Neural cell (in vitro differentiated cells): ENCODE results near the gene CAPN7. TPM values are rescaled to one million over a fixed set of nuclear protein-coding genes. Genes with fewer than 3 reads are reported as not detected.
"Not testable (repeated sequence)": the region's sequence is repeated elsewhere in the genome, so short reads cannot be mapped to it uniquely, and the experiment has no call there.

ENCODE experiments used
- H2AFZ ChIP-seq: fragments of 200-600, 300-800 bp; sonication (generic), shearing (Covaris generic); 2 replicates; pipeline ENCODE4 v1.6.0; 2014; ENCODE audit warnings: low read depth, mild to moderate bottlenecking, antibody characterized with exemption, low read length, moderate library complexity
- H3F3A ChIP-seq: fragments of 200-600 bp; shearing (Covaris generic); 2 replicates; pipeline ENCODE4 v1.6.1; 2016; ENCODE audit warnings: mild to moderate bottlenecking, moderate library complexity, mixed read lengths, antibody characterized with exemption, low read length; ENCODE audit not compliant: insufficient read depth, poor library complexity, severe bottlenecking
- H3K27ac ChIP-seq: fragments of 200-600, 300-800 bp; sonication (generic), shearing (Covaris generic); 2 replicates; pipeline ENCODE4 v1.5.1; 2014; ENCODE audit warnings: mild to moderate bottlenecking, low read length, moderate library complexity
- H3K27me3 ChIP-seq: fragments of 300-800, 200-600 bp; sonication (generic), shearing (Covaris generic); 2 replicates; pipeline ENCODE4 v1.6.0; 2014; ENCODE audit warnings: mild to moderate bottlenecking, low read depth, low read length, moderate library complexity; ENCODE audit not compliant: insufficient read depth
- H3K36me3 ChIP-seq: fragments of 300-800, 200-600 bp; sonication (generic), shearing (Covaris generic); 2 replicates; pipeline ENCODE4 v1.5.1; 2014; ENCODE audit warnings: mild to moderate bottlenecking, antibody characterized with exemption, low read length, moderate library complexity; ENCODE audit not compliant: insufficient read depth
- H3K4me2 ChIP-seq: fragments of 300-800, 200-600 bp; sonication (generic), shearing (Covaris generic); 2 replicates; pipeline ENCODE4 v1.6.0; 2014; ENCODE audit warnings: mild to moderate bottlenecking, low read length
- H3K4me3 ChIP-seq: fragments of 300-800, 200-600 bp; sonication (generic), shearing (Covaris generic); 2 replicates; pipeline ENCODE4 v1.5.1; 2014; ENCODE audit warnings: mild to moderate bottlenecking, low read length, moderate library complexity
- H3K79me2 ChIP-seq: fragments of 200-600 bp; shearing (Covaris generic); replicated peaks from 2 replicates; pipeline ENCODE4 v1.6.0; 2014; ENCODE audit warnings: mild to moderate bottlenecking, low read length, moderate library complexity; ENCODE audit not compliant: insufficient read depth
- H3K9ac ChIP-seq: fragments of 300-800, 200-600 bp; sonication (generic), shearing (Covaris generic); 2 replicates; pipeline ENCODE4 v1.6.1; 2016; ENCODE audit warnings: mild to moderate bottlenecking, low read length, mixed read lengths
- H3K9me2 ChIP-seq: fragments of 200-600 bp; shearing (Covaris generic); 2 replicates; pipeline ENCODE4 v1.6.1; 2016; ENCODE audit warnings: mild to moderate bottlenecking, low read length, mixed read lengths; ENCODE audit not compliant: insufficient read depth
- H3K9me3 ChIP-seq: fragments of 200-600, 300-800 bp; sonication (generic), shearing (Covaris generic); 2 replicates; pipeline ENCODE4 v1.6.1; 2016; ENCODE audit warnings: mild to moderate bottlenecking, mixed run types, low read length, moderate library complexity, mixed read lengths
- H4K20me1 ChIP-seq: fragments of 200-600 bp; shearing (Covaris generic); 2 replicates; pipeline ENCODE4 v1.6.1; 2016; ENCODE audit warnings: mild to moderate bottlenecking, mixed run types; ENCODE audit not compliant: insufficient read depth
- CTCF ChIP-seq: fragments of 450-650 bp; IDR thresholded peaks from 2 replicates; pipeline ENCODE4 v1.5.1; 2014; ENCODE audit warnings: antibody characterized with exemption, mild to moderate bottlenecking, moderate library complexity; ENCODE audit not compliant: poor library complexity, severe bottlenecking
- EP300 ChIP-seq: fragments of 450-650 bp; conservative IDR thresholded peaks from 2 replicates; pipeline ENCODE4 v1.6.1; 2014; ENCODE audit warnings: antibody characterized with exemption, mild to moderate bottlenecking, moderate library complexity; ENCODE audit not compliant: poor library complexity, severe bottlenecking
- EZH2 ChIP-seq: fragments of 200-600, 300-800 bp; shearing (Covaris generic), sonication (generic); IDR thresholded peaks from 2 replicates; pipeline ENCODE4 v1.6.1; 2014; ENCODE audit warnings: antibody characterized with exemption, low read length, borderline replicate concordance, mild to moderate bottlenecking; ENCODE audit not compliant: insufficient read depth, poor library complexity, severe bottlenecking
- MXI1 ChIP-seq: fragments of 450-650 bp; conservative IDR thresholded peaks from 2 replicates; pipeline ENCODE4 v1.6.1; 2014; ENCODE audit warnings: antibody characterized with exemption, mild to moderate bottlenecking; ENCODE audit not compliant: poor library complexity, severe bottlenecking
- POLR2AphosphoS5 ChIP-seq: IDR thresholded peaks from 2 replicates; pipeline ENCODE4 v1.6.1; 2012
- RAD21 ChIP-seq: fragments of 450-650 bp; conservative IDR thresholded peaks from 2 replicates; pipeline ENCODE4 v1.6.1; 2014; ENCODE audit warnings: antibody characterized with exemption, mild to moderate bottlenecking, moderate library complexity
- SMC3 ChIP-seq: fragments of 450-650 bp; conservative IDR thresholded peaks from 2 replicates; pipeline ENCODE4 v1.6.1; 2014; ENCODE audit warnings: antibody characterized with exemption, mild to moderate bottlenecking, moderate library complexity; ENCODE audit not compliant: poor library complexity
- TAF1 ChIP-seq: IDR thresholded peaks from 2 replicates; pipeline ENCODE4 v1.6.1; 2012; ENCODE audit warnings: low read depth
- polyA plus RNA-seq: library from polyadenylated mRNA; depleted of rRNA; stranded (reverse); fragments of >200 nt; gene quantifications from 2 replicates; pipeline ENCODE4 v1.2.3, GENCODE V29; 2014
- TF ChIP-seq, protein P1 (sequence below): IDR thresholded peaks from 2 replicates; pipeline ENCODE4 v1.6.1; 2012; ENCODE audit warnings: borderline replicate concordance

CAPN7 gene
- polyA plus RNA-seq, 1 donor from 2014 or later, result 60.9 TPM

DNA sequence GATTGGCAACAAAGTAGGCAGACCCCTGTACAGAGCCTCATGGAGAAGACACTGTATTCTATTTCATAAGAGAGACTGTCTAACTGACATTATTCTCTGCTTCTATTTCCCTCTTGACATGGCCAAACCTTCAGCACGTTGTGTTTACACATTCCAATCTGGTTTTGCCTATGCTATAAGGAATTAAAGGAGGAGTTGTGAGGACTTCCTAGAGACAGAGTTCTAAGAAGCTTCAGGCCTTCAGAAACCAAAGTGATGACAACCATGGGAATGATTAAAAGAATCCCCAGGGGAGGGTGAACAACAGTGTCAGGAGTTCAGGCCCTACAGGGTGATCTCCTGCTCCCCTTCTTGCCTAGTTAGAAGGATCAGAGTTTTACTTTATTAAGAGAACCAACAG lies 44.9 kb upstream of the CAPN7 start:
- Histone ChIP-seq H3F3A (no peaks in the 10 kb centered on the region), H3K27me3 (no peaks in the 10 kb centered on the region), H3K9me3 (no peaks in the 10 kb centered on the region), H2AFZ (no peak overlapping the region), H3K36me3 (no peaks in the 10 kb centered on the region), H3K27ac (no peak overlapping the region), H3K4me2 (no peak overlapping the region), H4K20me1 (no peaks in the 10 kb centered on the region), H3K9ac (no peak overlapping the region), H3K9me2 (no peaks in the 10 kb centered on the region), H3K4me3 (no peak overlapping the region), H3K79me2 (no peaks in the 10 kb centered on the region)
- TF ChIP-seq SMC3 (no peak), EP300 (no peak), CTCF (no peak), RAD21 (no peak), TAF1 (no peak), EZH2 (no peak), MXI1 (no peak), POLR2AphosphoS5 (no peak)
- TF ChIP-seq, protein P1, sequence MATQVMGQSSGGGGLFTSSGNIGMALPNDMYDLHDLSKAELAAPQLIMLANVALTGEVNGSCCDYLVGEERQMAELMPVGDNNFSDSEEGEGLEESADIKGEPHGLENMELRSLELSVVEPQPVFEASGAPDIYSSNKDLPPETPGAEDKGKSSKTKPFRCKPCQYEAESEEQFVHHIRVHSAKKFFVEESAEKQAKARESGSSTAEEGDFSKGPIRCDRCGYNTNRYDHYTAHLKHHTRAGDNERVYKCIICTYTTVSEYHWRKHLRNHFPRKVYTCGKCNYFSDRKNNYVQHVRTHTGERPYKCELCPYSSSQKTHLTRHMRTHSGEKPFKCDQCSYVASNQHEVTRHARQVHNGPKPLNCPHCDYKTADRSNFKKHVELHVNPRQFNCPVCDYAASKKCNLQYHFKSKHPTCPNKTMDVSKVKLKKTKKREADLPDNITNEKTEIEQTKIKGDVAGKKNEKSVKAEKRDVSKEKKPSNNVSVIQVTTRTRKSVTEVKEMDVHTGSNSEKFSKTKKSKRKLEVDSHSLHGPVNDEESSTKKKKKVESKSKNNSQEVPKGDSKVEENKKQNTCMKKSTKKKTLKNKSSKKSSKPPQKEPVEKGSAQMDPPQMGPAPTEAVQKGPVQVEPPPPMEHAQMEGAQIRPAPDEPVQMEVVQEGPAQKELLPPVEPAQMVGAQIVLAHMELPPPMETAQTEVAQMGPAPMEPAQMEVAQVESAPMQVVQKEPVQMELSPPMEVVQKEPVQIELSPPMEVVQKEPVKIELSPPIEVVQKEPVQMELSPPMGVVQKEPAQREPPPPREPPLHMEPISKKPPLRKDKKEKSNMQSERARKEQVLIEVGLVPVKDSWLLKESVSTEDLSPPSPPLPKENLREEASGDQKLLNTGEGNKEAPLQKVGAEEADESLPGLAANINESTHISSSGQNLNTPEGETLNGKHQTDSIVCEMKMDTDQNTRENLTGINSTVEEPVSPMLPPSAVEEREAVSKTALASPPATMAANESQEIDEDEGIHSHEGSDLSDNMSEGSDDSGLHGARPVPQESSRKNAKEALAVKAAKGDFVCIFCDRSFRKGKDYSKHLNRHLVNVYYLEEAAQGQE, result no peak

GRCh38 chr3:15163656-15164055 lies 42.4 kb upstream of the CAPN7 start:
- H3K4me2 ChIP-seq, H3K9me2 ChIP-seq, H3K79me2 ChIP-seq, H3K36me3 ChIP-seq, H3K27ac ChIP-seq, H3K9ac ChIP-seq, H3K9me3 ChIP-seq, H4K20me1 ChIP-seq, H3K27me3 ChIP-seq, H3K4me3 ChIP-seq, H2AFZ ChIP-seq, H3F3A ChIP-seq: not testable (repeated sequence)

- no peaks in the 10 kb centered on the region for H3K79me2 ChIP-seq
- TF ChIP-seq MXI1 (no peak), TAF1 (no peak), RAD21 (no peak), SMC3 (no peak), EP300 (no peak), CTCF (no peak), POLR2AphosphoS5 (no peak), EZH2 (no peak)
- TF ChIP-seq, protein P1, result no peak
Observed at GRCh38 chr3:15164340-15164739, 41.7 kb upstream of the CAPN7 start.

More at GRCh38 chr3:15164340-15164739, 41.7 kb upstream of the CAPN7 start:
- Histone ChIP-seq H3K9ac (no peak overlapping the region), H3K4me3 (no peak overlapping the region), H3K36me3 (no peaks in the 10 kb centered on the region), H4K20me1 (no peaks in the 10 kb centered on the region), H3K9me2 (no peaks in the 10 kb centered on the region), H3K27me3 (no peaks in the 10 kb centered on the region), H3K27ac (no peak overlapping the region), H3K9me3 (no peaks in the 10 kb centered on the region), H3K4me2 (no peak overlapping the region), H3F3A (no peaks in the 10 kb centered on the region), H2AFZ (no peak overlapping the region)
